Adrenal gland (tissue), 12 donors: ENCODE measurements around the gene KLHL25. TPM values are rescaled to one million over a fixed set of nuclear protein-coding genes. Genes with fewer than 3 reads are reported as not detected.

ENCODE experiments used
- DNase-seq, 7 donors: peaks; one replicate each; pipeline ENCODE4 v3.0.0-alpha.2; 2019 to 2020
- H3K27ac ChIP-seq, 5 donors: fragments of 200-600 bp; sonication (generic) in 4 of 5; 1 replicate in 3 of 5; 2 replicates in 2 of 5; pipeline versions ENCODE4 v1.5.1 to v1.8.0; 2016 to 2020; ENCODE audit warnings: mild to moderate bottlenecking in 1 of 5
- H3K27me3 ChIP-seq: fragments of 200-600 bp; 2 replicates; pipeline ENCODE4 v1.8.0; 2021
- H3K36me3 ChIP-seq, 2 donors: fragments of 200-600 bp; replicated peaks in 1 of 2; 1 replicate in 1 of 2; 2 replicates in 1 of 2; pipeline versions ENCODE4 v1.5.1 to v1.8.0; 2018 to 2022
- H3K4me1 ChIP-seq, 2 donors: fragments of 200-600 bp; replicated peaks in 1 of 2; 1 replicate in 1 of 2; 2 replicates in 1 of 2; pipeline versions ENCODE4 v1.5.1 to v1.8.0; 2018 to 2021
- H3K4me3 ChIP-seq, 4 donors: fragments of 200-600 bp; sonication (generic) in 3 of 4; one replicate each; pipeline ENCODE4 v1.5.1; 2016 to 2018
- H3K9me3 ChIP-seq, 3 donors: fragments of 200-600 bp; sonication (generic) in 1 of 3; replicated peaks in 1 of 3; 1 replicate in 2 of 3; 2 replicates in 1 of 3; pipeline versions ENCODE4 v1.5.1 to v1.8.0; 2016 to 2021
- POLR2A ChIP-seq, 2 donors: fragments of 450-650 bp; IDR thresholded peaks; one replicate each; pipeline ENCODE4 v1.6.1; 2017; ENCODE audit warnings: antibody characterized with exemption in 2 of 2, mild to moderate bottlenecking in 2 of 2, moderate library complexity in 1 of 2
- WGBS, 4 donors: extraction: QIAGEN DNeasy Blood & Tissue Kit in 2 of 4; methylation state at CpG; one replicate each; pipeline versions ENCODE4 v1.1.5 to v1.1.7; 2013 to 2017; 5-methylcytosine and 5-hydroxymethylcytosine counted together
- intact Hi-C, 2 donors: fragments of 100-400 bp; cut with DNase I; formaldehyde crosslinking; loops; one replicate each; pipeline versions ENCODE4 v1.14.1 to v1.15.0; 2022 to 2023
- polyA plus RNA-seq, 3 donors: library from polyadenylated mRNA; stranded (reverse); fragments of 200-250 nt in 2 of 3; fragments of 350-450 nt in 1 of 3; fragmentation: Illumina TruSeq in 1 of 3; extraction: RNeasy Lipid Tissue Mini Kit (QIAGEN cat#74804) in 1 of 3; gene quantifications; one replicate each; pipeline ENCODE4 v1.2.3, GENCODE V29; 2013 to 2014
- total RNA-seq, 9 donors: library from RNA; depleted of rRNA in 4 of 9; stranded (reverse); fragments of >200 nt in 4 of 9; fragments of 120-200 nt in 1 of 9; fragmentation: NEBNext Ultra II Directional in 1 of 9; extraction: Animal tissue kit (Norgen Biotek cat#: 25700) in 1 of 9; gene quantifications; one replicate each; pipeline versions ENCODE4 v1.1.0 to v1.2.4, GENCODE V29; 2013 to 2023
- TF ChIP-seq, protein P1 (sequence below), 6 experiments: fragments of 450-650 bp in 4 of 6; fragments of 200-600 bp in 2 of 6; sonication (generic) in 1 of 6; IDR thresholded peaks; 1 replicate in 5 of 6; 2 replicates in 1 of 6; pipeline versions ENCODE4 v1.5.1 to v1.8.0; 2016 to 2021; ENCODE audit warnings: antibody characterized with exemption in 6 of 6, mild to moderate bottlenecking in 2 of 6, moderate library complexity in 1 of 6
- donor health status: healthy with polysubstance abuse.
- donor health status: Bipolar disorder and iron deficiency.
- donor health status: DM: yes; HTN: yes; CAD: no.
- donor health status: DM: no; HTN: no; CAD: no.
- donor health status: DM: no; HTN: no; CAD: no.
- donor health status: DM: yes; HTN: yes; CAD: no.

Gene KLHL25
- total and polyA plus RNA-seq, 12 donors, result 1.4 to 6.2 (median 4.1) TPM

DNA sequence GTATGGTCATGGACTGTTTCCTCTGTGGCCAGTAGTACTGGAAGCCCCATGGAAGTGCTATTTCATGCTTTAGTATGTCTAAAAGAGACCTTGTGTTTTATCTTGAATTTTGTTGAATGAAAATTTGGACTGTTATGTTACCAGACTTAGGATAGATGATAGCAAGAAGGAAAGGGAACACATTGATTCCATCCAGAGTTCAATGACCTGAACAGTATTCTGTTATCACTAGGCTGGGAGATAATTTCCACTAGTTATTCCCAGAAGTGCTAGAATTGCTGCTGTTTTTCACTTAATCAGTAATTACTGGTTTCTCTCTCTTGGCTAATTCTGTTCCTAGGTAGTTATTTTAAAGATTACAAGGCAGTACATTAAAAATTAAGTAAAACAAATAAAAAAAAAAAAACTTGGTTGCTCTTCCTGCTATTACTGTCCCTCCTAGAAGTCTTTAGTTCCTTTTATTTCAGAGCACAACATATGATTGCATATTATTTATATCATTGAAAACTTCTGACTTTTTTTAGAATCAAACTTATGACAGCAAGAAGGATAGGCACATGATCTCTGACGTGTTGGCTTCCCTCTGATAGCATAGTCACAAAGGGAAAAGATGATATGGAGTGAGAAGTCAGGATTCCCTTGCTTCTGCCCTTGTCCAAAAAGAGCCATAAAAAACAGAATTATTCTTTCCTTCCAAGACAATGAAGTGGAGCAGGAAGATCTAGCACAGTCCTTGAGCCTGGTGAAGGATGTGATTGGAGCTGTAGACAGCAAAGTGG, 72.2 kb downstream of the KLHL25 start:
- no peak for DNase-seq
- WGBS, 4 donors, result 25 to 48% (median 47%) methylated on average over 1 of the region's 1 CpG
- no peak for TF ChIP-seq POLR2A (IDR thresholded peaks at IDR 0.05)
- TF ChIP-seq, protein P1, sequence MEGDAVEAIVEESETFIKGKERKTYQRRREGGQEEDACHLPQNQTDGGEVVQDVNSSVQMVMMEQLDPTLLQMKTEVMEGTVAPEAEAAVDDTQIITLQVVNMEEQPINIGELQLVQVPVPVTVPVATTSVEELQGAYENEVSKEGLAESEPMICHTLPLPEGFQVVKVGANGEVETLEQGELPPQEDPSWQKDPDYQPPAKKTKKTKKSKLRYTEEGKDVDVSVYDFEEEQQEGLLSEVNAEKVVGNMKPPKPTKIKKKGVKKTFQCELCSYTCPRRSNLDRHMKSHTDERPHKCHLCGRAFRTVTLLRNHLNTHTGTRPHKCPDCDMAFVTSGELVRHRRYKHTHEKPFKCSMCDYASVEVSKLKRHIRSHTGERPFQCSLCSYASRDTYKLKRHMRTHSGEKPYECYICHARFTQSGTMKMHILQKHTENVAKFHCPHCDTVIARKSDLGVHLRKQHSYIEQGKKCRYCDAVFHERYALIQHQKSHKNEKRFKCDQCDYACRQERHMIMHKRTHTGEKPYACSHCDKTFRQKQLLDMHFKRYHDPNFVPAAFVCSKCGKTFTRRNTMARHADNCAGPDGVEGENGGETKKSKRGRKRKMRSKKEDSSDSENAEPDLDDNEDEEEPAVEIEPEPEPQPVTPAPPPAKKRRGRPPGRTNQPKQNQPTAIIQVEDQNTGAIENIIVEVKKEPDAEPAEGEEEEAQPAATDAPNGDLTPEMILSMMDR (IDR thresholded peaks at IDR 0.05), result no peak
- H3K27ac ChIP-seq, result peak overlapping the region in 2 of 5 donors; percentile 12 to 44
- peaks cover 0 to 24% of the 10 kb centered on the region in 2 donors for H3K4me1 ChIP-seq
- H3K9me3 ChIP-seq, result no peaks in the 10 kb centered on the region
- H3K4me3 ChIP-seq, result no peak overlapping the region
- intact Hi-C loops, result no loop called here
- peaks cover 0 to 88% of the 10 kb centered on the region in 2 donors for H3K36me3 ChIP-seq
- H3K27me3 ChIP-seq, result no peaks in the 10 kb centered on the region

DNA sequence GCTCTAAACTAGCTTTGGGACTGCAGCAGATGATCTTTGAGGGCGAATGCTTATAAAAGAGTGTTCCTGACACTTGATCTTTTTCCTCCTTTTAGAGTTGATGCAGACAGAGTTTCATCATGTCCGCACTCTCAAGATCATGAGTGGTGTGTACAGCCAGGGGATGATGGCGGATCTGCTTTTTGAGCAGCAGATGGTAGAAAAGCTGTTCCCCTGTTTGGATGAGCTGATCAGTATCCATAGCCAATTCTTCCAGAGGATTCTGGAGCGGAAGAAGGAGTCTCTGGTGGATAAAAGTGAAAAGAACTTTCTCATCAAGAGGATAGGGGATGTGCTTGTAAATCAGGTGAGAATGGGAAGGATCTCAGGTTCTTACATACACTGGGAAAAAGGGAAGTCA, 75.7 kb downstream of the KLHL25 start:
- H3K4me3 ChIP-seq, result no peak overlapping the region
- peaks cover 0 to 16% of the 10 kb centered on the region in 2 donors for H3K4me1 ChIP-seq
- H3K9me3 ChIP-seq, result no peaks in the 10 kb centered on the region
- intact Hi-C loops, result no loop called here
- TF ChIP-seq, protein P1 (IDR thresholded peaks at IDR 0.05), result no peak
- TF ChIP-seq POLR2A (IDR thresholded peaks at IDR 0.05), result no peak
- no peak for DNase-seq
- H3K36me3 ChIP-seq, result peaks cover 0 to 94% of the 10 kb centered on the region in 2 donors
- WGBS, 4 donors, result 86 to 99% (median 97%) methylated on average over 4 of the region's 4 CpGs
- H3K27me3 ChIP-seq, result no peaks in the 10 kb centered on the region
- H3K27ac ChIP-seq, result no peak overlapping the region

DNA sequence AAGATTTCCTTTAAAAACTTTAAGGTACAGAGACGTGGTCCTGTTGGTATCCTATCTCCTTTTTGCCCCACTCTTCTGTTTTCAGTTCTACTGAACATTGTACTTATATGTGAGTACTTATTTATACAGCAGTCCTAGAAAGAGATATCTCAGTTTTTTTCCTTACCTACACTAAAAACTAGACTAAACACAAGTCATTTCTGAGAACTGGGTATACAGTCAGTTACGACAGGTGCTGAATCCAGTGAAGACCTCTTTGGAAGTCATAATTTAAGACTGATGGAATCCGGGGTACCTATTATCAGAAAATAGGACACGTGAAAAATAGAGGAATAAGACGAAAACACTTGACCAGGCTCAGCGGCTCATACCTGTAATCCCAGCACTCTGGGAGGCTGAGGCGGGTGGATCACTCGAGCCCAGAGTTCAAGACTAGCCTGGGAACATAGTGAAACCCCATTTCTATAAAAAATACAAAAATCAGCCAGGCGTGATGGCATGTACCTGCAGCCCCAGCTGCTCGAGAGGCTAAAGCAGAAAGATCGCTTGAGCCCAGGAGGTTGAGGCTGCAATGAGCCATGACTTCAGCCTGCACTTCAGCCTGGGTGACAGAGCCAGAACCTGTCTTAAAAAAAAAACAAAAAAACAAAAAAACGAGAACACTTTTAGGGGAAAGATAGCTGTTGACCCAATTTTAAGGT, 76.3 kb downstream of the KLHL25 start:
- no peak for TF ChIP-seq POLR2A (IDR thresholded peaks at IDR 0.05)
- TF ChIP-seq, protein P1 (IDR thresholded peaks at IDR 0.05), result no peak
- Histone ChIP-seq H3K27me3 (no peaks in the 10 kb centered on the region), H3K9me3 (no peaks in the 10 kb centered on the region), H3K4me1 (peaks cover 0 to 15% of the 10 kb centered on the region in 2 donors), H3K4me3 (no peak overlapping the region), H3K36me3 (peaks cover 0 to 93% of the 10 kb centered on the region in 2 donors), H3K27ac (no peak overlapping the region)
- WGBS, 4 donors, result 82 to 90% (median 88%) methylated on average over 12 of the region's 12 CpGs
- intact Hi-C loops, result no loop called here
- DNase-seq, result no peak

DNA sequence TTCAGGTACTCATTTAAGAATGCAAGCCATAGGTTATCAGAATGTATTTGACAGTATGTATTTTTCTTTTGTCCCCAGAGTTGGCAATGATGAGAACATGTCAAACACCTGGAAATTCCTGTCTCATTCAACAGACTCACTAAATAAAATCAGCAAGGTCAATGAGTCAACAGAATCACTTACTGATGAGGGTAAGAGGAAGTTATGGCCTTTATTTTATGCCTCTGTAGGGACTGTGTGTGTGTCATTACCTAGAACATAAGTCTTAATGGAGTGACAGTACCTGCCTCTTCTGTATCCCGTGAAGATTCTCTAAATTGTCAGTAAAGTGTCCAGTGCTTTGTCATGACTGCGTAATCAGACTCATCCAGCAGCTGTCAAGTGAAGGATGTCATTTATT, 77.5 kb downstream of the KLHL25 start:
- Histone ChIP-seq H3K27ac (no peak overlapping the region), H3K4me3 (no peak overlapping the region), H3K27me3 (no peaks in the 10 kb centered on the region), H3K4me1 (peaks cover 0 to 8% of the 10 kb centered on the region in 2 donors), H3K36me3 (peaks cover 0 to 89% of the 10 kb centered on the region in 2 donors), H3K9me3 (no peaks in the 10 kb centered on the region)
- intact Hi-C loops, result no loop called here
- TF ChIP-seq, protein P1 (IDR thresholded peaks at IDR 0.05), result no peak
- TF ChIP-seq POLR2A (IDR thresholded peaks at IDR 0.05), result no peak
- DNase-seq, result no peak
- 90 to 95% (median 93%) methylated on average over 2 of the region's 2 CpGs for WGBS, 4 donors
